ENCODE results near the gene NDUFA9. TPM values are rescaled to one million over a fixed set of nuclear protein-coding genes. Genes with fewer than 3 reads are reported as not detected.

The NDUFA9 gene
- total RNA-seq, 1 donor from 2014 or later = 70.3 TPM

- Histone ChIP-seq H3K4me1 (no peaks in the 10 kb centered on the region), H3K9me3 (no peaks in the 10 kb centered on the region), H3K36me3 (peaks cover 30% of the 10 kb centered on the region), H3K27ac (no peak overlapping the region), H3K4me3 (no peak overlapping the region), H3K27me3 (no peaks in the 10 kb centered on the region)
- intact Hi-C loops (cut with DNase I) = no loop called here
- TF ChIP-seq CTCF (IDR thresholded peaks at IDR 0.05) = no peak
- DNase-seq (no peak), ATAC-seq (no peak)
Observed at GRCh38 chr12:4690760-4691159, 41.8 kb downstream of the NDUFA9 start.

Other genes starting within 250 kb of the NDUFA9 start
- gene FGF6, start 203.3 kb upstream of the NDUFA9 start, total RNA-seq = not detected
- gene RAD51AP1, start 110.2 kb upstream of the NDUFA9 start, total RNA-seq = 0.84 TPM
- gene DYRK4, start 86.9 kb upstream of the NDUFA9 start, total RNA-seq = 30.1 TPM
- 1.9 TPM for gene AKAP3, start 63 bp upstream of the NDUFA9 start, total RNA-seq
- 0.67 TPM for gene GALNT8, start 71.3 kb downstream of the NDUFA9 start, total RNA-seq